A549 (cell line): ENCODE results near the gene BANP.

ENCODE experiments used
- CBX2 ChIP-seq: fragments of 200-600 bp; sonication (generic); IDR thresholded peaks from 2 replicates; pipeline ENCODE4 v1.6.1; 2016; ENCODE audit warnings: low read depth, mild to moderate bottlenecking, borderline replicate concordance
- EP300 ChIP-seq, 2 experiments: fragments of >200 bp; sonication (Bioruptor Twin); formaldehyde crosslinking; IDR thresholded peaks; 2 replicates in 1 of 2; 3 replicates in 1 of 2; pipeline ENCODE4 v1.6.1; 2016 to 2017
- ESRRA ChIP-seq: fragments of 150-350 bp; IDR thresholded peaks from 2 replicates; pipeline ENCODE4 v1.6.1; 2014; ENCODE audit warnings: mild to moderate bottlenecking, low read length, borderline replicate concordance
- HDAC2 ChIP-seq: fragments of 200-600 bp; sonication (generic); IDR thresholded peaks from 2 replicates; pipeline ENCODE4 v1.6.1; 2016
- POLR2A ChIP-seq: IDR thresholded peaks from 2 replicates; pipeline ENCODE4 v1.6.1; 2012; ENCODE audit warnings: mild to moderate bottlenecking, low read length
- POLR2AphosphoS2 ChIP-seq: conservative IDR thresholded peaks from 2 replicates; pipeline ENCODE4 v1.6.1; 2012; ENCODE audit warnings: low read length, improper control_type of control experiment, inconsistent platforms
- RFX5 ChIP-seq: fragments of 450-650 bp; IDR thresholded peaks from 2 replicates; pipeline ENCODE4 v1.7.1; 2014; ENCODE audit warnings: antibody characterized with exemption, mild to moderate bottlenecking, moderate library complexity
- RNF2 ChIP-seq: fragments of 200-600 bp; sonication (generic); IDR thresholded peaks from 2 replicates; pipeline ENCODE4 v1.6.1; 2016; ENCODE audit warnings: low read depth, mild to moderate bottlenecking, antibody characterized with exemption, moderate library complexity, borderline replicate concordance
- TF ChIP-seq, protein P1 (sequence below): fragments of >200 bp; sonication (Bioruptor Twin); formaldehyde crosslinking; IDR thresholded peaks from 3 replicates; pipeline ENCODE4 v1.5.1; 2016
- TF ChIP-seq, protein P2 (sequence below): fragments of 200-600 bp; sonication (generic); IDR thresholded peaks from 2 replicates; pipeline ENCODE4 v1.6.1; 2016; ENCODE audit warnings: antibody characterized with exemption, mild to moderate bottlenecking, moderate library complexity

DNA sequence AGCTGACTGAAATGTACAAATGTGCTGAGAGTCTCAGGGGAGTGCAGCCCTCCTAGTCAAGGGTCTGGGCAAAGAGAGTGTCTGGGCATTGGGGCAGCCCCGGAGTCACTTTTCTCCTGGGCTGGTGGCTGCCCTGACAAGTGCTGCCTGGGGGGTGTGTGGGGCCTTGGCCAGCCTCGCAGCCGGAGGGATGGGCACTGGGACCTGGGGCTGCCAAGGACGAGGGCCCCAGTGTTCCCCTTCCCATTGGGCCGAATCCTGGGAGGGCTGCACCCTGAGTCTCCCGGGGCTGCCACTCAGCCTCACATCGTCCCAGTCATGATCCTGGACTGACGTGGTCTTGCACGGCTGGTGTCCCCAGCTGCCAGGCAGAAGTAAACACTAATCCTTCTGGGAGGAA is 132.3 kb downstream of the BANP start:
- TF ChIP-seq ESRRA (no peak), EP300 (IDR thresholded peaks at IDR 0.05) (no peak), CBX2 (no peak), HDAC2 (no peak), POLR2A (no peak), POLR2AphosphoS2 (no peak), RNF2 (no peak), RFX5 (no peak)
- TF ChIP-seq, protein P1, sequence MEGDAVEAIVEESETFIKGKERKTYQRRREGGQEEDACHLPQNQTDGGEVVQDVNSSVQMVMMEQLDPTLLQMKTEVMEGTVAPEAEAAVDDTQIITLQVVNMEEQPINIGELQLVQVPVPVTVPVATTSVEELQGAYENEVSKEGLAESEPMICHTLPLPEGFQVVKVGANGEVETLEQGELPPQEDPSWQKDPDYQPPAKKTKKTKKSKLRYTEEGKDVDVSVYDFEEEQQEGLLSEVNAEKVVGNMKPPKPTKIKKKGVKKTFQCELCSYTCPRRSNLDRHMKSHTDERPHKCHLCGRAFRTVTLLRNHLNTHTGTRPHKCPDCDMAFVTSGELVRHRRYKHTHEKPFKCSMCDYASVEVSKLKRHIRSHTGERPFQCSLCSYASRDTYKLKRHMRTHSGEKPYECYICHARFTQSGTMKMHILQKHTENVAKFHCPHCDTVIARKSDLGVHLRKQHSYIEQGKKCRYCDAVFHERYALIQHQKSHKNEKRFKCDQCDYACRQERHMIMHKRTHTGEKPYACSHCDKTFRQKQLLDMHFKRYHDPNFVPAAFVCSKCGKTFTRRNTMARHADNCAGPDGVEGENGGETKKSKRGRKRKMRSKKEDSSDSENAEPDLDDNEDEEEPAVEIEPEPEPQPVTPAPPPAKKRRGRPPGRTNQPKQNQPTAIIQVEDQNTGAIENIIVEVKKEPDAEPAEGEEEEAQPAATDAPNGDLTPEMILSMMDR, result no peak
- TF ChIP-seq, protein P2, sequence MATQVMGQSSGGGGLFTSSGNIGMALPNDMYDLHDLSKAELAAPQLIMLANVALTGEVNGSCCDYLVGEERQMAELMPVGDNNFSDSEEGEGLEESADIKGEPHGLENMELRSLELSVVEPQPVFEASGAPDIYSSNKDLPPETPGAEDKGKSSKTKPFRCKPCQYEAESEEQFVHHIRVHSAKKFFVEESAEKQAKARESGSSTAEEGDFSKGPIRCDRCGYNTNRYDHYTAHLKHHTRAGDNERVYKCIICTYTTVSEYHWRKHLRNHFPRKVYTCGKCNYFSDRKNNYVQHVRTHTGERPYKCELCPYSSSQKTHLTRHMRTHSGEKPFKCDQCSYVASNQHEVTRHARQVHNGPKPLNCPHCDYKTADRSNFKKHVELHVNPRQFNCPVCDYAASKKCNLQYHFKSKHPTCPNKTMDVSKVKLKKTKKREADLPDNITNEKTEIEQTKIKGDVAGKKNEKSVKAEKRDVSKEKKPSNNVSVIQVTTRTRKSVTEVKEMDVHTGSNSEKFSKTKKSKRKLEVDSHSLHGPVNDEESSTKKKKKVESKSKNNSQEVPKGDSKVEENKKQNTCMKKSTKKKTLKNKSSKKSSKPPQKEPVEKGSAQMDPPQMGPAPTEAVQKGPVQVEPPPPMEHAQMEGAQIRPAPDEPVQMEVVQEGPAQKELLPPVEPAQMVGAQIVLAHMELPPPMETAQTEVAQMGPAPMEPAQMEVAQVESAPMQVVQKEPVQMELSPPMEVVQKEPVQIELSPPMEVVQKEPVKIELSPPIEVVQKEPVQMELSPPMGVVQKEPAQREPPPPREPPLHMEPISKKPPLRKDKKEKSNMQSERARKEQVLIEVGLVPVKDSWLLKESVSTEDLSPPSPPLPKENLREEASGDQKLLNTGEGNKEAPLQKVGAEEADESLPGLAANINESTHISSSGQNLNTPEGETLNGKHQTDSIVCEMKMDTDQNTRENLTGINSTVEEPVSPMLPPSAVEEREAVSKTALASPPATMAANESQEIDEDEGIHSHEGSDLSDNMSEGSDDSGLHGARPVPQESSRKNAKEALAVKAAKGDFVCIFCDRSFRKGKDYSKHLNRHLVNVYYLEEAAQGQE, result no peak
